SK-N-MC (cell line): Measurements from ENCODE around the gene AARSD1.

ENCODE experiments used
- FOXP2 ChIP-seq: optimal IDR thresholded peaks from 2 replicates; pipeline ENCODE3; 2011; ENCODE audit warnings: mild to moderate bottlenecking, moderate library complexity; ENCODE audit not compliant: insufficient read depth; ENCODE audit errors: extremely low read length, control extremely low read depth
- POLR2AphosphoS5 ChIP-seq: IDR thresholded peaks from 2 replicates; pipeline ENCODE4 v1.6.1; 2012; ENCODE audit warnings: mild to moderate bottlenecking, low read depth, low read length, borderline replicate concordance

GRCh38 chr17:42991471-42991870, 27.2 kb upstream of the AARSD1 start:
- no peak for TF ChIP-seq POLR2AphosphoS5
- TF ChIP-seq FOXP2 = no peak
